Measurements from ENCODE around the gene NCS1.
"Not testable (repeated sequence)": the region's sequence is repeated elsewhere in the genome, so short reads cannot be mapped to it uniquely, and the experiment has no call there.

NCS1 gene

GRCh38 chr9:130276121-130276520, 103.9 kb downstream of the NCS1 start:
- Histone ChIP-seq H3K4me1 (no peaks in the 10 kb centered on the region), H3K27me3 (ENCODE audit: low read depth) (0 out of 2 replicates have a peak, but pooled peaks cover 5% of the 10 kb centered on the region), H3K4me3 (no peak overlapping the region), H3K9me3 (no peaks in the 10 kb centered on the region), H3K36me3 (replicated peaks) (no peaks in the 10 kb centered on the region)
- in situ Hi-C loops (cut with MboI; ENCODE audit: low sequenced_read_pairs): no loop called here
- DNase-seq (ENCODE audit: low spot score in 2 of 2): no peak

GRCh38 chr9:130276955-130277354, 104.8 kb downstream of the NCS1 start:
- Histone ChIP-seq H3K27me3 (ENCODE audit: low read depth) (0 out of 2 replicates have a peak, but pooled peaks cover under 1% of the 10 kb centered on the region), H3K9me3 (no peaks in the 10 kb centered on the region), H3K4me1 (no peaks in the 10 kb centered on the region), H3K4me3 (no peak overlapping the region), H3K36me3 (replicated peaks) (no peaks in the 10 kb centered on the region)
- in situ Hi-C loops (cut with MboI; ENCODE audit: low sequenced_read_pairs): no loop called here
- DNase-seq (ENCODE audit: low spot score in 2 of 2): no peak

- in situ Hi-C loops (cut with MboI; ENCODE audit: low sequenced_read_pairs); DNase-seq (ENCODE audit: low spot score in 2 of 2); H3K36me3 ChIP-seq (replicated peaks); H3K4me1 ChIP-seq; H3K4me3 ChIP-seq; H3K27me3 ChIP-seq (ENCODE audit: low read depth); H3K9me3 ChIP-seq: not testable (repeated sequence)
Measured at GRCh38 chr9:130277525-130277924, 105.3 kb downstream of the NCS1 start.

- Histone ChIP-seq H3K9me3 (no peaks in the 10 kb centered on the region), H3K27me3 (ENCODE audit: low read depth) (peaks cover 8% of the 10 kb centered on the region), H3K36me3 (replicated peaks) (no peaks in the 10 kb centered on the region), H3K4me1 (no peaks in the 10 kb centered on the region), H3K4me3 (no peak overlapping the region)
- no peak for DNase-seq (ENCODE audit: low spot score in 2 of 2)
- in situ Hi-C loops (cut with MboI; ENCODE audit: low sequenced_read_pairs): no loop called here
Measured at GRCh38 chr9:130283539-130284248, 111.5 kb downstream of the NCS1 start.

GRCh38 chr9:130284249-130284625, 112.0 kb downstream of the NCS1 start:
- Histone ChIP-seq H3K4me3 (no peak overlapping the region), H3K9me3 (no peaks in the 10 kb centered on the region), H3K36me3 (replicated peaks) (no peaks in the 10 kb centered on the region), H3K27me3 (ENCODE audit: low read depth) (peaks cover 10% of the 10 kb centered on the region), H3K4me1 (no peaks in the 10 kb centered on the region)
- no peak for DNase-seq (ENCODE audit: low spot score in 2 of 2)
- in situ Hi-C loops (cut with MboI; ENCODE audit: low sequenced_read_pairs): no loop called here

GRCh38 chr9:130284690-130285089, 112.5 kb downstream of the NCS1 start:
- Histone ChIP-seq H3K9me3 (no peaks in the 10 kb centered on the region), H3K27me3 (ENCODE audit: low read depth) (peaks cover 10% of the 10 kb centered on the region), H3K36me3 (replicated peaks) (no peaks in the 10 kb centered on the region), H3K4me1 (no peaks in the 10 kb centered on the region), H3K4me3 (no peak overlapping the region)
- DNase-seq (ENCODE audit: low spot score in 2 of 2): no peak
- in situ Hi-C loops (cut with MboI; ENCODE audit: low sequenced_read_pairs): no loop called here

GRCh38 chr9:130285271-130285670, 113.1 kb downstream of the NCS1 start:
- H3K4me1 ChIP-seq: no peaks in the 10 kb centered on the region
- no peak for DNase-seq (ENCODE audit: low spot score in 2 of 2)
- H3K27me3 ChIP-seq (ENCODE audit: low read depth): peaks cover 10% of the 10 kb centered on the region
- no peak overlapping the region for H3K4me3 ChIP-seq
- no peaks in the 10 kb centered on the region for H3K9me3 ChIP-seq
- no peaks in the 10 kb centered on the region for H3K36me3 ChIP-seq (replicated peaks)
- in situ Hi-C loops (cut with MboI; ENCODE audit: low sequenced_read_pairs): no loop called here

GRCh38 chr9:130286072-130286770, 114.0 kb downstream of the NCS1 start:
- Histone ChIP-seq H3K4me3 (no peak overlapping the region), H3K9me3 (no peaks in the 10 kb centered on the region), H3K27me3 (ENCODE audit: low read depth) (peaks cover 13% of the 10 kb centered on the region), H3K4me1 (no peaks in the 10 kb centered on the region), H3K36me3 (replicated peaks) (no peaks in the 10 kb centered on the region)
- DNase-seq (ENCODE audit: low spot score in 2 of 2): no peak
- in situ Hi-C loops (cut with MboI; ENCODE audit: low sequenced_read_pairs): no loop called here

Measured in HAP-1 (cell line).